Neural cell (in vitro differentiated cells): ENCODE measurements around the gene RASSF8. TPM values are rescaled to one million over a fixed set of nuclear protein-coding genes. Genes with fewer than 3 reads are reported as not detected.

Experiments
- H2AFZ ChIP-seq: fragments of 200-600, 300-800 bp; sonication (generic), shearing (Covaris generic); 2 replicates; pipeline ENCODE4 v1.6.0; 2014; ENCODE audit warnings: low read depth, mild to moderate bottlenecking, antibody characterized with exemption, low read length, moderate library complexity
- H3F3A ChIP-seq: fragments of 200-600 bp; shearing (Covaris generic); 2 replicates; pipeline ENCODE4 v1.6.1; 2016; ENCODE audit warnings: mild to moderate bottlenecking, moderate library complexity, mixed read lengths, antibody characterized with exemption, low read length; ENCODE audit not compliant: insufficient read depth, poor library complexity, severe bottlenecking
- H3K27ac ChIP-seq: fragments of 200-600, 300-800 bp; sonication (generic), shearing (Covaris generic); 2 replicates; pipeline ENCODE4 v1.5.1; 2014; ENCODE audit warnings: mild to moderate bottlenecking, low read length, moderate library complexity
- H3K27me3 ChIP-seq: fragments of 300-800, 200-600 bp; sonication (generic), shearing (Covaris generic); 2 replicates; pipeline ENCODE4 v1.6.0; 2014; ENCODE audit warnings: mild to moderate bottlenecking, low read depth, low read length, moderate library complexity; ENCODE audit not compliant: insufficient read depth
- H3K36me3 ChIP-seq: fragments of 300-800, 200-600 bp; sonication (generic), shearing (Covaris generic); 2 replicates; pipeline ENCODE4 v1.5.1; 2014; ENCODE audit warnings: mild to moderate bottlenecking, antibody characterized with exemption, low read length, moderate library complexity; ENCODE audit not compliant: insufficient read depth
- H3K4me2 ChIP-seq: fragments of 300-800, 200-600 bp; sonication (generic), shearing (Covaris generic); 2 replicates; pipeline ENCODE4 v1.6.0; 2014; ENCODE audit warnings: mild to moderate bottlenecking, low read length
- H3K4me3 ChIP-seq: fragments of 300-800, 200-600 bp; sonication (generic), shearing (Covaris generic); 2 replicates; pipeline ENCODE4 v1.5.1; 2014; ENCODE audit warnings: mild to moderate bottlenecking, low read length, moderate library complexity
- H3K79me2 ChIP-seq: fragments of 200-600 bp; shearing (Covaris generic); replicated peaks from 2 replicates; pipeline ENCODE4 v1.6.0; 2014; ENCODE audit warnings: mild to moderate bottlenecking, low read length, moderate library complexity; ENCODE audit not compliant: insufficient read depth
- H3K9ac ChIP-seq: fragments of 300-800, 200-600 bp; sonication (generic), shearing (Covaris generic); 2 replicates; pipeline ENCODE4 v1.6.1; 2016; ENCODE audit warnings: mild to moderate bottlenecking, low read length, mixed read lengths
- H3K9me2 ChIP-seq: fragments of 200-600 bp; shearing (Covaris generic); 2 replicates; pipeline ENCODE4 v1.6.1; 2016; ENCODE audit warnings: mild to moderate bottlenecking, low read length, mixed read lengths; ENCODE audit not compliant: insufficient read depth
- H3K9me3 ChIP-seq: fragments of 200-600, 300-800 bp; sonication (generic), shearing (Covaris generic); 2 replicates; pipeline ENCODE4 v1.6.1; 2016; ENCODE audit warnings: mild to moderate bottlenecking, mixed run types, low read length, moderate library complexity, mixed read lengths
- H4K20me1 ChIP-seq: fragments of 200-600 bp; shearing (Covaris generic); 2 replicates; pipeline ENCODE4 v1.6.1; 2016; ENCODE audit warnings: mild to moderate bottlenecking, mixed run types; ENCODE audit not compliant: insufficient read depth
- CTCF ChIP-seq: fragments of 450-650 bp; IDR thresholded peaks from 2 replicates; pipeline ENCODE4 v1.5.1; 2014; ENCODE audit warnings: antibody characterized with exemption, mild to moderate bottlenecking, moderate library complexity; ENCODE audit not compliant: poor library complexity, severe bottlenecking
- EP300 ChIP-seq: fragments of 450-650 bp; conservative IDR thresholded peaks from 2 replicates; pipeline ENCODE4 v1.6.1; 2014; ENCODE audit warnings: antibody characterized with exemption, mild to moderate bottlenecking, moderate library complexity; ENCODE audit not compliant: poor library complexity, severe bottlenecking
- EZH2 ChIP-seq: fragments of 200-600, 300-800 bp; shearing (Covaris generic), sonication (generic); IDR thresholded peaks from 2 replicates; pipeline ENCODE4 v1.6.1; 2014; ENCODE audit warnings: antibody characterized with exemption, low read length, borderline replicate concordance, mild to moderate bottlenecking; ENCODE audit not compliant: insufficient read depth, poor library complexity, severe bottlenecking
- MXI1 ChIP-seq: fragments of 450-650 bp; conservative IDR thresholded peaks from 2 replicates; pipeline ENCODE4 v1.6.1; 2014; ENCODE audit warnings: antibody characterized with exemption, mild to moderate bottlenecking; ENCODE audit not compliant: poor library complexity, severe bottlenecking
- POLR2AphosphoS5 ChIP-seq: IDR thresholded peaks from 2 replicates; pipeline ENCODE4 v1.6.1; 2012
- RAD21 ChIP-seq: fragments of 450-650 bp; conservative IDR thresholded peaks from 2 replicates; pipeline ENCODE4 v1.6.1; 2014; ENCODE audit warnings: antibody characterized with exemption, mild to moderate bottlenecking, moderate library complexity
- REST ChIP-seq: IDR thresholded peaks from 2 replicates; pipeline ENCODE4 v1.6.1; 2012; ENCODE audit warnings: borderline replicate concordance
- SMC3 ChIP-seq: fragments of 450-650 bp; conservative IDR thresholded peaks from 2 replicates; pipeline ENCODE4 v1.6.1; 2014; ENCODE audit warnings: antibody characterized with exemption, mild to moderate bottlenecking, moderate library complexity; ENCODE audit not compliant: poor library complexity
- TAF1 ChIP-seq: IDR thresholded peaks from 2 replicates; pipeline ENCODE4 v1.6.1; 2012; ENCODE audit warnings: low read depth
- polyA plus RNA-seq: library from polyadenylated mRNA; depleted of rRNA; stranded (reverse); fragments of >200 nt; gene quantifications from 2 replicates; pipeline ENCODE4 v1.2.3, GENCODE V29; 2014

RASSF8 gene
- polyA plus RNA-seq, 1 donor from 2014 or later: 11.4 TPM

DNA sequence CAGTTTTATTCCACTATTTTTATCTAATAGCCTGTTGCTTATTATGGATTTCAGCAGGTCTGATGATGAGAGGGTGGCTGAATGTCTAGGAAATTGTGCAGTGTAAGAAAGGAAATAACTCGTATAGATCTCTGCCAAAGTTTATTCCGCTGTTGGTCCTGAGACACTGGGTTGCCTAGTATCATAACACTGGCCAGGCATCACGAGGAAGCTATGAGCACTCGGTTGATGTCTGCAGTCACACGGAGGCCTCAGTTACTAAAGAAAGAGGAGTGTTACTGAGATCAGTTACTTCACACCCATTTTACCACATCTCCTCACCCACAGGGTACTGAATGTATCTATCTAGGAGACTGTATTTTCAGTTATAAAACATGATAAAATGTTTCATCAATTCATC, 144.5 kb downstream of the RASSF8 start:
- Histone ChIP-seq H4K20me1 (no peaks in the 10 kb centered on the region), H3K9ac (no peak overlapping the region), H3K9me3 (no peaks in the 10 kb centered on the region), H3K4me2 (no peak overlapping the region), H3K9me2 (no peaks in the 10 kb centered on the region), H3K27ac (no peak overlapping the region), H3K27me3 (no peaks in the 10 kb centered on the region), H3K79me2 (no peaks in the 10 kb centered on the region), H2AFZ (no peak overlapping the region), H3K36me3 (no peaks in the 10 kb centered on the region), H3F3A (no peaks in the 10 kb centered on the region), H3K4me3 (no peak overlapping the region)
- TF ChIP-seq SMC3 (no peak), REST (no peak), RAD21 (no peak), EZH2 (no peak), POLR2AphosphoS5 (no peak), MXI1 (no peak), EP300 (no peak), CTCF (no peak), TAF1 (no peak)

DNA sequence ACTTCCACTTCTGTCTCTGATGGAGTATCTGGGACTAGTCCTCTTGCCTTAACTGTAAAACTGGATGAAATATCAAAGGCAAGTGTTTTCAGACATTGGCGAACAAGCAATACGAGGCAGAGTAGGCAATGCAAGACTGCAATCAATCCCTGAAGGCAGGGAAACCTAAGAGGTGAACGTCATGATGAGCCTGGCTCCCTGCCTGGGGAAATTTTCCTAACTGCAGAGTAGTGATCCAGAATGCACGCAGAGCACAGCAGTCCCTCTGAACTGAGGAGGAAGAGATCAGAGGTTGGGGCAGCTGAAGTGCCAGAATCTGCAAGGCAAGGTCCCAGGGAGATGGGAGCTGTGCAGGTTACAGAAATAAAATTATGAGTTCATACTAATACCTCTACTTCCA, 147.9 kb downstream of the RASSF8 start:
- Histone ChIP-seq H3K27me3 (no peaks in the 10 kb centered on the region), H3K9me2 (no peaks in the 10 kb centered on the region), H3K9ac (no peak overlapping the region), H3K9me3 (no peaks in the 10 kb centered on the region), H2AFZ (no peak overlapping the region), H3F3A (no peaks in the 10 kb centered on the region), H4K20me1 (no peaks in the 10 kb centered on the region), H3K4me3 (no peak overlapping the region), H3K36me3 (no peaks in the 10 kb centered on the region), H3K27ac (no peak overlapping the region), H3K4me2 (no peak overlapping the region), H3K79me2 (no peaks in the 10 kb centered on the region)
- TF ChIP-seq REST (no peak), MXI1 (no peak), EZH2 (no peak), TAF1 (no peak), EP300 (no peak), CTCF (no peak), SMC3 (no peak), RAD21 (no peak), POLR2AphosphoS5 (no peak)
